Hepatic stellate cell (primary cell): ENCODE measurements around the gene NR1I3.

ENCODE experiments used
- DNase-seq: peaks from one replicate; pipeline ENCODE4 v3.0.0; 2011; ENCODE audit warnings: low spot score

Gene NR1I3

GRCh38 chr1:161195171-161195570, 42.8 kb downstream of the NR1I3 start:
- no peak for DNase-seq

- DNase-seq = no peak
Measured at GRCh38 chr1:161193561-161194235, 44.3 kb downstream of the NR1I3 start.

GRCh38 chr1:161192476-161193465, 45.2 kb downstream of the NR1I3 start:
- peak; percentile 84 for DNase-seq

- DNase-seq = no peak
Measured at GRCh38 chr1:161191971-161192370, 46.0 kb downstream of the NR1I3 start.

- no peak for DNase-seq
Measured at GRCh38 chr1:161190962-161191521, 47.0 kb downstream of the NR1I3 start.

GRCh38 chr1:161189036-161189435, 49.0 kb downstream of the NR1I3 start:
- DNase-seq = no peak

- no peak for DNase-seq
Measured at GRCh38 chr1:161188381-161188780, 49.6 kb downstream of the NR1I3 start.

- DNase-seq = no peak
Measured at GRCh38 chr1:161187311-161187710, 50.7 kb downstream of the NR1I3 start.

- DNase-seq = no peak
Measured at GRCh38 chr1:161185732-161186311, 52.2 kb downstream of the NR1I3 start.

- peak; percentile 77 for DNase-seq
Measured at GRCh38 chr1:161185282-161185682, 52.7 kb downstream of the NR1I3 start.

- peak; percentile 53 for DNase-seq
Measured at GRCh38 chr1:161182214-161182613, 55.8 kb downstream of the NR1I3 start.

- peak; percentile 27 for DNase-seq
Measured at GRCh38 chr1:161180639-161181038, 57.4 kb downstream of the NR1I3 start.

- no peak for DNase-seq
Measured at GRCh38 chr1:161179698-161180097, 58.3 kb downstream of the NR1I3 start.
